ENCODE results near the gene ACCS. TPM values are rescaled to one million over a fixed set of nuclear protein-coding genes. Genes with fewer than 3 reads are reported as not detected.

The ACCS gene
- total RNA-seq, 1 experiment from 2014 or later: 13.9 TPM

GRCh38 chr11:44034639-44035038 is 31.4 kb upstream of the ACCS start:
- ChIA-PET POLR2A (no interaction called here), CTCF (interaction anchor here (1.6 to 1.7 kb wide), 2 partner anchors 91 to 145 kb away, joined by 5 to 8 read pairs; no protein-coding TSS in a partner anchor)
- ATAC-seq: no peak
- no peak overlapping the region for H3K4me3 Mint-ChIP-seq
- H3K27ac Mint-ChIP-seq: no peak overlapping the region
- no peaks in the 10 kb centered on the region for H3K36me3 Mint-ChIP-seq
- H3K4me1 Mint-ChIP-seq: peaks cover 18% of the 10 kb centered on the region
- TF ChIP-seq NR1H2 (CRISPR knock-in tag; IDR thresholded peaks at IDR 0.05): no peak
- no peak for TF ChIP-seq ZSCAN18 (CRISPR knock-in tag; IDR thresholded peaks at IDR 0.05)
- no peak for TF ChIP-seq ERG (CRISPR knock-in tag; IDR thresholded peaks at IDR 0.05)
- TF ChIP-seq FOXJ3 (CRISPR knock-in tag; IDR thresholded peaks at IDR 0.05; ENCODE audit: borderline replicate concordance): no peak
- TF ChIP-seq, protein P1, sequence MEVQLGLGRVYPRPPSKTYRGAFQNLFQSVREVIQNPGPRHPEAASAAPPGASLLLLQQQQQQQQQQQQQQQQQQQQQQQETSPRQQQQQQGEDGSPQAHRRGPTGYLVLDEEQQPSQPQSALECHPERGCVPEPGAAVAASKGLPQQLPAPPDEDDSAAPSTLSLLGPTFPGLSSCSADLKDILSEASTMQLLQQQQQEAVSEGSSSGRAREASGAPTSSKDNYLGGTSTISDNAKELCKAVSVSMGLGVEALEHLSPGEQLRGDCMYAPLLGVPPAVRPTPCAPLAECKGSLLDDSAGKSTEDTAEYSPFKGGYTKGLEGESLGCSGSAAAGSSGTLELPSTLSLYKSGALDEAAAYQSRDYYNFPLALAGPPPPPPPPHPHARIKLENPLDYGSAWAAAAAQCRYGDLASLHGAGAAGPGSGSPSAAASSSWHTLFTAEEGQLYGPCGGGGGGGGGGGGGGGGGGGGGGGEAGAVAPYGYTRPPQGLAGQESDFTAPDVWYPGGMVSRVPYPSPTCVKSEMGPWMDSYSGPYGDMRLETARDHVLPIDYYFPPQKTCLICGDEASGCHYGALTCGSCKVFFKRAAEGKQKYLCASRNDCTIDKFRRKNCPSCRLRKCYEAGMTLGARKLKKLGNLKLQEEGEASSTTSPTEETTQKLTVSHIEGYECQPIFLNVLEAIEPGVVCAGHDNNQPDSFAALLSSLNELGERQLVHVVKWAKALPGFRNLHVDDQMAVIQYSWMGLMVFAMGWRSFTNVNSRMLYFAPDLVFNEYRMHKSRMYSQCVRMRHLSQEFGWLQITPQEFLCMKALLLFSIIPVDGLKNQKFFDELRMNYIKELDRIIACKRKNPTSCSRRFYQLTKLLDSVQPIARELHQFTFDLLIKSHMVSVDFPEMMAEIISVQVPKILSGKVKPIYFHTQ (CRISPR knock-in tag; IDR thresholded peaks at IDR 0.05): no peak
- TF ChIP-seq KAT7 (CRISPR knock-in tag; IDR thresholded peaks at IDR 0.05; ENCODE audit: borderline replicate concordance): no peak
- no peak for TF ChIP-seq FOXP4 (CRISPR knock-in tag; IDR thresholded peaks at IDR 0.05)
- TF ChIP-seq ATF6 (CRISPR knock-in tag; IDR thresholded peaks at IDR 0.05): no peak
- TF ChIP-seq ZNF121 (CRISPR knock-in tag; IDR thresholded peaks at IDR 0.05): no peak
- TF ChIP-seq MAX (CRISPR knock-in tag; IDR thresholded peaks at IDR 0.05): no peak
- H3K9me3 Mint-ChIP-seq: no peaks in the 10 kb centered on the region
- no peak for DNase-seq (ENCODE audit: low spot score)
- no peaks in the 10 kb centered on the region for H3K27me3 Mint-ChIP-seq (ENCODE audit: low read depth)

DNA sequence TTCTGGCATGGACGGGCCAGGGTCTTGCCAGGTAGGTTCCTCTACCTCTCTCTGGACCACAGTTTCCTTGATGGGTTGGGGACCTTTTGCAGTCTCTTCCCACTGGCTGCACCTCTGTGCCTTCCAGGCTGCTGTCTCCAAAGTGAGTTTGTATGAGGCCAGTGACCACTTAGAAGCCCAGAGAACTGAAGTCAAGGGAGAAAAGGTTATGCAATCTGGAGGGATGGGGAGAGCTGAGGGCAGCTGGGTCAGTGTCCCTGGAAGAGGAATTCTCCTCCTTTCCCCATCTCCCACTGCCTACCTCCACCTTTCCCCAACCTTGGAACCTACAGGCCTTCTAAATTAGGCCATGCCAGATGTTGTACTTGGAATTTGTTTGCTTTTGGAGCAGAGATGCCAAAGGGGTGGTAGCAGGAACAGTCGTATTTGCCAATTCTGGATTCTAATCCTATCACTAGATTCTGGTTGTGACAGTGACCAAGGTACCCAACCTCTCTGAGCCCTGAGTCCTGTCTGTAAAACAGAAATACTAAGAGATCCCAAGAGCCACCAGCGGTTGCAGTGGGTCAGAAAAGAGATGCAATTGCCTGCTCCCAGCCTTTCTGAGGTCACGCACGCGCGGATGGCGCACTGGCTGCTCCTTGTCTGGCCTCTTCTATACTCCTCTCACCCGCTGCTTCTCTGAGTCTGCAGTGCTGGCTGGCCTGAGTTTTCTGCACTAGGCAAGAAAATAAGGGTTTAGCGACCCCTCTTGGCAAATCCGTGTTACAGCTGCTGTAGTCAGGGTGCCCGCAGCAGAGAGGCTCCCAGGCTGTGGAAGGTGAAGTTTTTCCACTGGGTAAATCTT is 29.0 kb upstream of the ACCS start:
- ATAC-seq (peak; percentile 98), DNase-seq (ENCODE audit: low spot score) (peak; percentile 81)
- no peaks in the 10 kb centered on the region for H3K4me1 Mint-ChIP-seq
- H3K36me3 Mint-ChIP-seq: peaks cover 6% of the 10 kb centered on the region
- ChIA-PET POLR2A (no interaction called here), CTCF (interaction anchor here (0.6 to 3.6 kb wide), 10 partner anchors 9 to 447 kb away, joined by 3 to 21 read pairs (median 4); no protein-coding TSS in a partner anchor)
- peaks cover 16% of the 10 kb centered on the region for H3K9me3 Mint-ChIP-seq
- H3K4me3 Mint-ChIP-seq: no peak overlapping the region
- H3K27me3 Mint-ChIP-seq (ENCODE audit: low read depth): peaks cover 2% of the 10 kb centered on the region
- no peak overlapping the region for H3K27ac Mint-ChIP-seq
- TF ChIP-seq, protein P2, sequence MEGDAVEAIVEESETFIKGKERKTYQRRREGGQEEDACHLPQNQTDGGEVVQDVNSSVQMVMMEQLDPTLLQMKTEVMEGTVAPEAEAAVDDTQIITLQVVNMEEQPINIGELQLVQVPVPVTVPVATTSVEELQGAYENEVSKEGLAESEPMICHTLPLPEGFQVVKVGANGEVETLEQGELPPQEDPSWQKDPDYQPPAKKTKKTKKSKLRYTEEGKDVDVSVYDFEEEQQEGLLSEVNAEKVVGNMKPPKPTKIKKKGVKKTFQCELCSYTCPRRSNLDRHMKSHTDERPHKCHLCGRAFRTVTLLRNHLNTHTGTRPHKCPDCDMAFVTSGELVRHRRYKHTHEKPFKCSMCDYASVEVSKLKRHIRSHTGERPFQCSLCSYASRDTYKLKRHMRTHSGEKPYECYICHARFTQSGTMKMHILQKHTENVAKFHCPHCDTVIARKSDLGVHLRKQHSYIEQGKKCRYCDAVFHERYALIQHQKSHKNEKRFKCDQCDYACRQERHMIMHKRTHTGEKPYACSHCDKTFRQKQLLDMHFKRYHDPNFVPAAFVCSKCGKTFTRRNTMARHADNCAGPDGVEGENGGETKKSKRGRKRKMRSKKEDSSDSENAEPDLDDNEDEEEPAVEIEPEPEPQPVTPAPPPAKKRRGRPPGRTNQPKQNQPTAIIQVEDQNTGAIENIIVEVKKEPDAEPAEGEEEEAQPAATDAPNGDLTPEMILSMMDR (IDR thresholded peaks at IDR 0.05): peak; percentile 48; the same call in 1 of the 2 replicates
- TF ChIP-seq CDX4 (CRISPR knock-in tag; IDR thresholded peaks at IDR 0.05; ENCODE audit: borderline replicate concordance) (no peak), TCF7 (CRISPR knock-in tag; IDR thresholded peaks at IDR 0.05; ENCODE audit: low read depth) (no peak), EMX1 (CRISPR knock-in tag; IDR thresholded peaks at IDR 0.05) (no peak), SMAD3 (CRISPR knock-in tag; IDR thresholded peaks at IDR 0.05; ENCODE audit: borderline replicate concordance) (no peak)

All from WTC11 (cell line).